GM19452 (cell line): ENCODE measurements around the gene GPX8.
A peak's percentile ranks its signal among the peaks of the same experiment; 100 is the strongest.

Experiments used
- ATAC-seq: cut with Tn5 transposase; IDR thresholded peaks from one replicate; pipeline ENCODE4 v1.9.1; 2021; ENCODE audit not compliant: unreplicated experiment

The GPX8 gene

GRCh38 chr5:55172051-55172899 is 12.3 kb downstream of the GPX8 start:
- peak; percentile 59 for ATAC-seq

GRCh38 chr5:55172937-55173686 is 13.1 kb downstream of the GPX8 start, which contains the start of gene CDC20B:
CDC20B (minus strand) TSS chr5:55173177; CDS start chr5:55173000, 177 bp downstream.
- peak; percentile 92 for ATAC-seq

- peak; percentile 5 for ATAC-seq
Observed at GRCh38 chr5:55173687-55174230, 13.8 kb downstream of the GPX8 start.

GRCh38 chr5:55175781-55176175 is 15.8 kb downstream of the GPX8 start:
- ATAC-seq: no peak

- ATAC-seq: no peak
Observed at GRCh38 chr5:55176176-55176818, 16.3 kb downstream of the GPX8 start.

- no peak for ATAC-seq
Observed at GRCh38 chr5:55177078-55177477, 17.1 kb downstream of the GPX8 start.

GRCh38 chr5:55180016-55180415 is 20.0 kb downstream of the GPX8 start:
- ATAC-seq: no peak

GRCh38 chr5:55187370-55187769 is 27.4 kb downstream of the GPX8 start:
- ATAC-seq: no peak

- ATAC-seq: no peak
Observed at GRCh38 chr5:55188656-55189540, 28.9 kb downstream of the GPX8 start.

GRCh38 chr5:55191165-55191564 is 31.2 kb downstream of the GPX8 start:
- no peak for ATAC-seq

GRCh38 chr5:55205001-55205400 is 45.0 kb downstream of the GPX8 start:
- no peak for ATAC-seq

- no peak for ATAC-seq
Observed at GRCh38 chr5:55211184-55211874, 51.4 kb downstream of the GPX8 start.
